GM18502 (cell line): ENCODE data around the gene REXO1.
"Not testable (repeated sequence)": the region's sequence is repeated elsewhere in the genome, so short reads cannot be mapped to it uniquely, and the experiment has no call there.

Experiments used
- ATAC-seq: cut with Tn5 transposase; IDR thresholded peaks from one replicate; pipeline ENCODE4 v1.9.1; 2021; ENCODE audit warnings: mild to moderate bottlenecking; ENCODE audit not compliant: unreplicated experiment, poor library complexity

REXO1 gene

DNA sequence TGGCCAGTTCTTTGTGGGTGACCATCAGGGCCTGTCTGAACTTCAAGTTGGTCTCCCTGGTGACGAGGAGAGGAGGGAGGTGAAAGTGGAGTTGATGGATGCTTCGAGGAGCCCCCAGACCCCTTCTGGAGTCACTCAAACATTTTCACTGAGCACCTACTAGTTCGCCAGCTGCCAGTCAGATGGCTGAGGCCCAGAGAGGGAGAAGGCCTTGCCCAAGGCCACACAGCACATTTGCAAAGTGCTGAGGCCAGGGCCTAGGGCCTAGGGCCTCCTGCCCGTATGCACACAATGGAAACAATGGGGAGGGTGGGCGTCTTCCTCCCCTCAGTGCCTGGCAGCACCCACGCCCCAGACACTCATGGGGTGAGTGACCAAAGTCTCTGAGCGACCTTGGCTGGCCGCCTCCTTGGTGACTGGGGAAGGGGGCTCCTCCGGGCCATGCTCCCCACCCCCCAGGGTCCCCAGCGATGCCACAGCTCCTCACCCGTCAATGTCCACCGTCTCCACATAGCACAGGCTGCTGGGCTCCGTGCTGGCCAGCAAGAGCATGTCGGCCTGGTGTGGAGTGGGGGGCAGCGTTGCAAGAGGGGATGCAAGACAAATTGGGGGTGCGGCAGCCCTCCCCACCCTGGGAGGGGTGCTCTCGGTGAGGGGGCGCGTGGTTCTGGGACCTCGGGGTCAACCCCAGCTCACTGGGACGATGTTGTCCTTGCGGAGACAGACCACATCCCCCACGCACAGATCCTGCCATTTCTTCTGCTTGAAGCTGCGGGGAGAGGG is 42.7 kb downstream of the REXO1 start:
- ATAC-seq = no peak

DNA sequence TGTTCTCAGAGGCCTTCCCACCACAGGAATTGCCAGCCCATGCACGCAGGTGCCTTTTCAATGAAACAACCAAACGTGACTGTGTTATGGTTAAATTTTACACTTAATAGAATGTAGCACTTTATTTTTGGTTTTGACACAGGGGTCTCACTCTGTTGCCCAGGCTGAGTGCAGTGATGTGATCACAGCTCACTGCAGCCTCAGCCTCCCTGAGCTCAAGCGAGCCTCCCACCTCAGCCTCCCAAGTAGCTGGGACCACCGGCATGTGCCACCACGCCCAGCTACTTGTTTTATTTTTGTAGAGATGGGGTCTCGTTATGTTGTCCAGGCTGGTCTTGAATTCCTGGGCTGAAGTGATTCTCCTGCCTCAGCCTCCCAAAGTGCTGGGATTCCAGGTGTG is 43.4 kb downstream of the REXO1 start:
- ATAC-seq = no peak

DNA sequence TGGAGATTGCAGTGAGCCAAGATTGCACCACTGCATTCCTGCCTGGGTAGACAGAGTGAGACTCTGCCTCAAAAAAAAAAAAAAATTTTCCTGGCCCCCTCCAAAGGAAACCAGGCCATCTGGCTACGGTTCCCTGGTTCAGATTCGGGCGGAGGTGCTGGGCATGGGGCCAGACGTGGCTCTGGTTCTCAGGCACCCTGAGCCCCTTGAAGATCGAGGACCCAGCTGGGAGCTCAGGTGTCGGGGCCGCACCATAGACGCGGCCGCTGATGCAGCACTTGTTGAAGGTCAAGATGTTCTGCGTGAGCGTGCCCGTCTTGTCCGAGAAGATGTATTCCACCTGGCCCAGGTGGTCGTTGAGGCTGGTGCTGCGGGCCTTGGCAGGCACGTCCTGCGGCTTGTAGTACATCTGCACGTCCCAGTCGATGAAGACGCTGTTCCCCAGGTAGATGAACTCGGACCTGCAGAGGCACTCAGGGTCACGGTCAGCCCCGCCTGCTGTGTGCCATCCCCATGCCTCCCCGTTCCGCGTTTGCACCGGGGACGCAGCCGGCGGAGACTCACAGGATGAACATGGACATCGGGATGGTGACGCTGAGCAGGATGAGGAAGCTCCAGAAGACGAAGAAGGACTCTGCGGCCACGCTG is 48.5 kb downstream of the REXO1 start:
- no peak for ATAC-seq

DNA sequence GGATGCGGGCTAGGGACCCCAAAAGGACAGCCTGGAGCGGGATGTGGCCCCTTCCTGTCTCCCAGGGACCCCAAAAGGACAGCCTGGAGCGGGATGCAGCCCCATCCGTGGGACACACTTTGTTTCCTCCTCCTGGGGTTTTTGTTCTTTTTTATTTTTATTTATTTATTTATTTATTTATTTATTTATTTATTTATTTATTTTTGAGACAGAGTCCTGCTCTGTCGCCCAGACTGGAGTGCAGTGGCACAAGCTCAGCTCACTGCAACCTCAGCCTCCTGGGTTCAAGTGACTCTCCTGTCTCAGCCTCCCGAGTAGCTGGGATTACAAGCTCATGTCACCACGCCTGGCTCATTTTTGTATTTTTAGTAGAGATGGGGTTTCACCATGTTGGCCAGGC is 51.0 kb downstream of the REXO1 start:
- not testable (repeated sequence) for ATAC-seq

DNA sequence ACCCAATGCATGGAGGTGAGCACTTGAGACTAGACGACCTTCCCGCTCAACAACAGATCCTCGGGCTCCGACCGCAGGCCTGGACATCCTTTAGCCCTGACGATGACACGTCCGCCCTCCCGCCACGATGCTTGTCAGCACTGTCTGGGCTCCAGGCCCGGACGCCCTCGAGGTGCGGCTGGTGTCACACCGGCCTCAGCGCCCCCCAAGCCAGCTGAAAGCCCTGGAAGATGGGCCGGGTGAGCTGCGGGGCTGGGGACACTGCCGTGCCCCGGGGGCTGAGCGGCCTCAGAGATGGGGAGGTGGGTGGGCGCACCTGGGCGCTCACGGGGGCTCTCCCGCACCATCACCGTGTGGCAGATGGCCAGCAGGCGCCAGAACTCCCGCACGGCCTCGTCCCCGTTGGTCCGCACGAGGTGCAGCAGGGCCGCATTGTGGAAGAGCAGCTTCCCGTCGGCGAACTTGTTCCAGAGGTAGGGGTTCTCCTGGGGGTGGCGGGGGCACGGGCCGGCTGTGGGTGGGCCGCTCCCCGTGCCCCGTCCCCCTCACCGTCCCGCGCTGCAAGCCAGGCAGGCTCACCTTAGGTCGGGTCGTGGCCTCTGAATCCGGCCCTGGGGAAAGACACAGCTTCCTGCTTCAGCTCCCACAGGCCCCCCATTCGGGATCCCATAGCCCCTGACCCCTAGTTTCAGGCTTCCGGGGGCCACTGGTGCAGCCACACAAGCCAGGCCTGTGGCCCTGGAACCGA is 51.7 kb downstream of the REXO1 start:
- ATAC-seq = no peak

DNA sequence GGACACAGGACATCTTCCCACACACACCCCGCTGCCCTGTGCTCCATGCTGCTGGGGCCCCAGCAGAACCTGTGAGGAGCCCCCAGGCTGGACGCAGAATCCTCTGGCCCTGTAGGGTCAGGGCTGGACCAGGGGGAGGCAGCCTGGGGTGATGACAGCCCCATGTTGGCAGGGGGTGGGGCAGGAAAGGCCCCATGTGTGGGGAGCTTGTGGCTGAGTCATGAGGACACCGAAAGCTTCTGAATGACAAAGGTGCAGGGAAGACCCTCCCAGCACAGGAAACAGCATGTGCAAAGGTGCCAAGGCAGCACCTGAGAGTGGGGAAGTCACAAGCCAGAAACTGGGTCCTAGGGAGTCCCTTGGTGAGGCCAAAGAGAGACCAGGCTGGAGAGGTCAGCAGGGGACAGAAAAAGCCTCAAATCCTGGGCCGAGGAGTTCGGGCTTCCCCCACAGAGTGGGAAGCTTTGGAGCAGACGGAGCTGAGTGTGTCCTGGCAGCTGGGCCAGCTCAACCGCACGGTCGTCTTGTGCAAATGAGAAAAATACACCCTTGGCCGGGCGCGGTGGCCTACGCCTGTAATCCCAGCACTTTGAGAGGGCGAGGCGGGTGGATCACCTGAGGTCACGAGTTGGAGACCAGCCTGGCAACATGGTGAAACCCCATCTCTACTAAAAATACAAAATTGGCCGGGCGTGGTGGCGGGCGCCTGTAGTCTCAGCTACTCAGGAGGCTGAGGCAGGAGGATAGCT is 53.7 kb downstream of the REXO1 start:
- no peak for ATAC-seq

DNA sequence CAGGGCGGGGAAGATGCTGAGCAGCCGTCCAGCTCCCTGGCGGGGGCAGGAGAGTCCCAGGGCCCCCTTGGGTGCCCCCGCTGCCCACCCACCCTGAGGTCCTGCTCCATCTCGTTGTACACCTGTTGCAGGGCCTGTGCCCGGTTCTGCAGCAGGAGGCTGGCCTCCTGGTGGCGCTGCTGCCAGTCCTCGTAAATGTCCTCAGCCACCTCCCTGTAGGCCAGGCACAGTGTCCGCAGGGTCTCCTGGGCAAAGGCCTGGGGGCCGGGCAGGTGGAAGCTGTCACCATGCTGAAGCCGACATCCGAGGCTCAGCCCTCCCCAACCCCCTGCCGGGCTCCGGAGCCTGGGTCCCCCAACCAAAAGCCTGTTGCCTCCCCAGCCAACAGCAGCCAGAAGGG is 56.4 kb downstream of the REXO1 start:
- no peak for ATAC-seq

DNA sequence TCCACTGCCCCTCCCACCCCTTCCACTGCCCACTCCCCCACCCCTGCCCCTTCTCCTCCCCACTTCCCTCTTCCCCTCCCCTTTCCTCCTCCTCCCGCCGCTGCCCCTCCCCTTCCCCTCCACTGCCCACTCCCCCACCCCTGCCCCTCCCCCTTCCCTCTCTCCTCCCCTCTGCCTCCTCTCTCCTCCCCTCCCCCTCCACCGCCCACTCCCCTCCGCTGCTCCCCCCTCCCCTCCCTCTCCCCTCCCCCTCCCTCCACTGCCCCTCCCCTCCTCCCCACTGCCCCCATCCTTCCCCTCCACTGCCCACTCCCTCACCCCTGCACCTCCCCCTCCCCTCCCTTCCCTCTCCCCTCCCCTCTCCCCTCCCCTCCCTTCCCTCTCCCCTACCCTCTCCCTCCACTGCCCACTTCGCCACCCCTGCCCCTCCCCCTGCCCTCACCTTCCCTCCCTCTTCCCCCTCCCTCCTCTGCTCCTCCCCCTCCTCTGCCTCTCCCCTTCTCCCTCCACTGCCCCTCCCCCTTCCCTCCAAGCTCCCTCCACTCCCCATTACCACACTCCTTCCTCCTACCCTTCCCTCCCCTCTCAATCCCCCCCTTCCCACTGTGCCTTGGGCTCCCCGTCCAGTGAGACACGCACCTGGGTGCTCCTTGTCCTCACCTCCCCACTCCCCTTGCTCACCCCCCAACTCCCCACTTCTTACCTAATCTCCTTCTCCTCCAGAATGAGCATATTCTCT is 58.1 kb downstream of the REXO1 start:
- no peak for ATAC-seq

DNA sequence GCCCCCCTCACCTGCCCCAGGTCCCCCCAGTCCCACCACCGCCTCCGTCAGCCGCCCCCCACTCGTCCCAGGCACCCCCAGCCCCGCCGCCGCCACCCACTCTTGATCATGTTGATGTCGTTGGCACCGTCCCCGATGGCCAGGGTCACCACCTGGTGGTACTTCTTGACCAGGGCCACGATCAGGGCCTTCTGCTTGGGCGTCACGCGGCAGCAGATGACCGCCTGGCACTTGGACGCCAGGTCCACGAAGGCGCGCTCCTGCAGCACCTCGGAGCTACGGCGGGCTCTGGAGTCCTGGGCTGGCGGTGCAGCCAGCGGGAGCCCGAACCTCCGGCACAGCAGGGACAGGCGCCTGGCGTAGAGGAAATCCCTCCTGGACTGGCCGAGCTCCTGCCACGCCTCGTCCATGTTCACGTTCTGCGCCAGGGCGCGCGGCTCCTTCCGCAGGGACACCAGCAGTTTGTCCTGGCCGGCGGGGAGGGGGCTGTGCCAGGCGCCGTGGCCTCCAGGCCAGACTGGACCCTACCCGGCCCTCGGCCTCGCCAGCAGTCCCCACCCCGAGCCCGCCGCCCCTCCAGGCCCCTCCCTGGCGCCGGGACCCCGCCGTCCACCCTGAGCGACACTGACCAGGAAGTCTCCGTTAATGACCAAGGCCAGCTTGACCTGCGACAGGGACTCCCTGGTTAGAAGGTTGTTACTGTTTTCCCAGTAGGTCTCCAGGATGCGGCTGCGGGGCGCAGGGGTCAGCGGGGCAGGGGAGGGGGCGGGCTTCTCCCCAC is 58.8 kb downstream of the REXO1 start:
- ATAC-seq = no peak

DNA sequence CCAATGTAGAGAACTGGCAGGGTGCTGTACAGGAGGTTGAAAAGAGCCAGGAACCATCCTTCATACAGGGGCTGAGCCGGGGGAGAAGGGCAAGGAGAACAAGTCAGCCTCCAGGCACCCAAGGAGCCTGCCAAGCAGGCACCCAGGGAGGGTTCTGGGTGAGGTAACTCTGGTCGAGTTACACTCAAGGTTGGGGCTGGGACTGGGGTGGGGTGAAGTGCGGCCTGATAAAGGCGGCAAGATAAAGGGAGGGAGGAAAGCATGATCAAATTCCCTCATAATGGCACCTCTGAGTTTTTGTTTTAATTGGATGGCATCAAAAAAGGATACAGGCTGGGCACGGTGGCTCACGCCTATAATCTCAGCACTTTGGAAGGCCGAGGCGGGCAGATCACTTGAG is 61.2 kb downstream of the REXO1 start:
- ATAC-seq = no peak

DNA sequence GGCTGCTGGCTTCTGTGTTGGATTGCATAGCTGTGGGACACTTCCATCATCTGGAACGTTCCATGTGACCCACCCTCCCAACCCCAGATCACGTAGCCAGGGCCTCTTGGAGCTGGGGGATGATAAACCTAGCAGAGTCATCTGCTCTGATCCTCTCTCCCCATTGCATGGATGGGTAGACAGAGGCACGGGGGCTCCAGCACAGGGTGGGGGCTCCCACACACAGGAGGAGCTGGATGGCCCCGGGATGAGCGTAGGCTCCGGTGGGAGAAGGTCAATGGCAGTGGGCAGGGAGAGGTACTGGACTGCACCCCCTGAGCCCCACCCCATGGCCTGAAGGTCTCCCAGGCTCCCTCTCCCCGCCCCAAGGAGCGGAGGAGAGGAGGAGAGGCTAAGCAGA is 61.6 kb downstream of the REXO1 start:
- no peak for ATAC-seq

DNA sequence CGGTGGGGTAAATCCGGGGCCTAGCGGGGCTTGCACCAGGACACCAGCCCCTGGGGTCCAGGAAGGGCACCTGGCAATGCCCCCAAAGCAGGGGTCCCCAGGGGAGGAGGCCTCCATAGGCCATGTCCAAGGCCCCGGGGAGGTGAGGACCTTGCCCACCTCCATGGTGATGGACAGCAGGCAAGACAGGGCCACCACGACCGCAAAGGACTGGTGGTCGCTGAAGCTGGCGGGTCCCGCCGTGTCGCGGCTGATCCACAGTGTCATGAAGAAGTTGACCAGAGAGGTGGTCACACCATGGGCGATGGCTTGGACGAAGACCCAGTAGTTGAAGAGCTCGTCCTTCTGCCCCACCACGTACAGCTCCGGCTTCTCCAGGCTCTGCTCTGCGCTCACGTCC is 63.0 kb downstream of the REXO1 start:
- ATAC-seq = no peak

DNA sequence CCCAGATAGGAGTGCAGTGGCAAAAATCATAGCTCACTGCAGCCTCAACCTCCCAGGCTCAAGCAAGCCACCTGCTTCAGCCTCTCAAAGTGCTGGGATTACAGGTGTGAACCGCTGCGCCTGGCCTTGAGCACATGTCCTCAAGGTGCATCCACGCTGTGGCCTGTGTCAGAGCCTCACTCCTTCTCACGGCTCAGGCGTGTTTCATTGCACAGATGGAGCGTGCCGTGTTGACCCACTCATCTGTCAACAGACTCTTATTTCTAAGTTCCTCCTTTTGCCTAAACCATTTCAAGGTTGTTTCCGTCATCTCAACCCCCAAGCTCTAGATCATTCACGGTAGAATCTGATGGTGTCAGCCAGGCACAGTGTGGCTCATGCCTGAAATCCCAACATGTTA is 64.4 kb downstream of the REXO1 start:
- no peak for ATAC-seq

DNA sequence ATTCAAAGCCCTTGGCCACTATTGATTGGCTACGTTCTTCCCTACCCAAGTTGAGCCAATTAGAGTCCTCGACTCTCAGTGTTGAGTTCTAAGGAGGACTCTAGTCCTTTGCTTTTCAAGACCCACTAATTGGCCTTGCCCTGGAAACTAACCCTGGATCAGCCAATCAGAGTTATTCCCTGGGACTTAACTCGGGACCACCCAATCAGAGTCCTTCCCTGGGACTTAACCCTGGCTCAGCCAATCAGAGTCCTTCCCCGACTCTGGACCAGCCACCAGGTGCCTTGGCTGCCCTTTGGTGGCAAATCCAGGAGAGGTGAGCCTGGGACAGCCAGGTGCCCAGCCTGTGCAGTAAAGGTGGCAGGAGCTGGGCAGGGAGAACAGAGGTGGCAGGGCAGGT is 64.9 kb downstream of the REXO1 start:
- ATAC-seq = no peak

DNA sequence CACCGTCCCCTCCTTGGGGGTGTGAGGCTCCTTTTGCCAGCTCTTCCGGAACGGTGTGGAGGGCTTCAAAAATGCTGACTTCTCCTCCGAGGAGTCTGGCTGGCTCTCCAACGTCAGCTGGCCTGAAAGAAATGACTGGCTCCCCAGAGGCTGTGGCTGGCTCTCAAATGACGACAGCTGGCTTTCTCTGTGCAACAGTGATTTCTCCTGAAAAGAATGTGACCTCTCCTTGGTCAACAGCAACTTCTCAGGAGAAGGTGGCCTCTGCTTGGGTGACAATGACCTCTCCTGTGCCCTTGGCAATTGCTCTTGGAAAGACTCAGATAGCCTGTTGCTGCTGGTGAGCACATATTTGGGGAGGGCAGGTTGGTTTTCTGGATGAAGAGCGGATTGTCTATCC is 65.8 kb downstream of the REXO1 start:
- ATAC-seq = no peak

DNA sequence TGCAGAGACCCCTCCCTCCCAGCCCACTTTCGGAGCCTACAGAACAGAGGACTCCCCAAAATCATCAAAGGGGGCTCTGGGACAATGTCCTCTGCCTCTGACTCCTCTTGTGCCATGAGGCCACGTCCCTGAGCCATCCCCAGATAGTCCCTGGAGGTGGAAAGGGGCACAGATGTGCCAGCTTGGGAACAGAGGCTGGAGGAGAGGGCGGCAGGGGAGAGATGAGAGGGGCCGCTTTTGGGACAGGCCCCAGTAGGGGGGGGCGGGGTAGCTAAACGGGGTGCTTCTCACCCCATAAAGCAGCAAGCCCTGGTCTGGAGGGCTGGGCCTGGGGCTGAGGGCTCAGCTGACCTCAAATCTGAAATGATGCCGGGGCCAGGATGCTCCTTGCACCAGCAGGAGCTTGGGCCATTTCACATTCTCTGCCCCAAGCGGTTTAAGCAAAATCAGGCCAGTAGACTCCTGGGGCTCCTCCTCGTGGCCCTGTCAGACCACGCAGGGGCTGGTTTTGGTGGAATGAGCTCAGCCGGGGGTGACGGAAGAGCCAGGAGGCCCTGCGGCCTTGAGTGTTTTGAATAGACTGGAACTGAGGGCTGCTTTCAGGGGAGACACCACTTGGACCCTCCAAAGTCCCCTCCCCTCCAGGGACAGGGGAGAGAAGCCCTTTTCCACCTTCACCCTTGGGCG is 67.9 kb downstream of the REXO1 start:
- ATAC-seq = no peak

DNA sequence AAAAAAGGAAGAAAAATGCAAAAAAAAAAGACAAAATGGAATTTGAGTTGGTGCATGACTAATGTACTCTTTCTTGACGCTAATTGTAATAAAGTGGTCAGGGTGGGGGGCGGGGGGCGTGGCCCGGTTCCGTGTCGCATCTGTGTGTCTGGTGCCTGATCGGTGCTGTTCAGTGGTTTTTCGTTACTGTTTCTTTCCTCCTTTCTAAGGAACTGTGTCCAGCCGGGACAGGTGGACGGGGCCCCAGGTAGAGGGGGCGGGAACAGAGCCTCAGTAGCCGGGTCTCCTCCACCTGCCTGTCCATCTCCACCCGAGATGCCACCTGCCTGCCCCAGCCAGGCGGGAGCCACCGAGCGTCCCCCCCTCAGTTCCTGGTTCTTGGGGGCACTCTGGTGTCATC is 68.7 kb downstream of the REXO1 start:
- no peak for ATAC-seq

DNA sequence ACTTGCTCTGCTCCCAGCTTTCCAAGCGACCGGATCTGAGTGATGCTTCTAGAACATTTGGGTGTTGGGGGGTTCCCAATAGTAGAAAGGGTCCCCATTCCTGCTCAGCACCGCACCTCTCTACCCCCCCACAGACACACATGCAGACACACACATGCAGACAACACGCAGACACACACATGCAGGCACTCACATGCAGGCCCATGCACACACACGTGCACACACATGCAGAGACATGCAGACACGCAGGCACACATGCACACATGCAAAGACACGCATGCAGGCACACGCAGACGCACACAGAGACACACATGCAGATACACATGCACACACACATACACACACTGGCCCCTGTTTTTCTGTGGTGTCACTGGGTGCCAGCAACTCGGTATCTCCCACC is 71.1 kb downstream of the REXO1 start:
- ATAC-seq = no peak

DNA sequence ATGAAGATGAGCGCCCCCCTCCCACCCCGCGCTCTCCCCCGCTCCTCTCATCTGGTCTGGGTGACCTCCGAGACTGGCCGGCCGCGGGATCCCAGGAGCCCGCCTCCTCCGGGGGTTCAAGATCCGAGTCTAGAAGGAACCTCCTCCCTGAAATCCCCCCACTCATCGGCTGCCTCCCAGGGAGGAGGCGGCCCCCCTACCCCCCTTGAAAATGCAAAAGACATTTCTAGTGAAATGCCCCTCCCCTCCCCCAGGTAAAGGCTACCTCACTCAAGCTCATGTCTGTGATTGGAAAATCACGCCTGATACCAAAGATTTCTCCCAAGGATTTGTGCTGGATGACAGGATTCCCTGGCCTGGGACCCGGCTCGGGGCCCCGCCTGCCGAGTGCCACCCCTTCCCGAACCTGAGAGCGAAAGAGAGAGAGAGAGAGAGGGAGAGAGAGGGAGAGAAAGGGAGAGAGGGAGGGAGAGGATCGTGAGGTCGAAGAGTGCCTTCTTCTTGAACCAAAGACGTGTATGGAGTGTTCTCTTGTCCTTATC is 71.6 kb downstream of the REXO1 start:
- no peak for ATAC-seq
